ENCODE results near the gene ZFR. TPM values are rescaled to one million over a fixed set of nuclear protein-coding genes. Genes with fewer than 3 reads are reported as not detected.

ZFR gene
- polyA plus RNA-seq, 1 donor (not counting 4 experiments of a cell fraction or from before 2014, with no cell fraction given), result 58.7 TPM

DNA sequence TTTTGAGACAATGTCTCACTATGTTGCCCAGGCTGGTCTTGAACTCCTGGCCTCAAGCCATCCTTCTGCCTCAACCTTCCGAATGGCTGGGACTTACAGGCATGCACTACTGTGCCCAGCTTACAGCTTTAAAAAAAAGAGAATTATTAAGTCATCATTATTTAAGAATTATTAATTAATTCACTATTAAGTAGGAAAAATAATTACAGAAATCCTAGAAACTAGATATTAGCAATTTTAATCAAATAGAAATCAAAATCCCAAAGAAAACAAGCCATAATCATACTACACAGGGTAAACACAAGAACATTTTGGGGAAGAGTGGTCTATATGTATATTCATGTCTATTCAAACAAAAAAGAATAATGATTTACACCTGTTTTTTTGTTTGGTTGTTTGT, 112.2 kb downstream of the ZFR start:
- no peak for FAIRE-seq
- peaks cover 3% of the 10 kb centered on the region for H3K4me1 ChIP-seq (ENCODE audit: control insufficient read depth, extremely low read depth, insufficient read depth, low read length)
- DNase-seq (ENCODE audit: low read depth, low spot score), result no peak
- no peaks in the 10 kb centered on the region for H3K79me2 ChIP-seq (ENCODE audit: control insufficient read depth, insufficient read depth, low read length)
- H3K36me3 ChIP-seq (ENCODE audit: control insufficient read depth in 2 of 2, extremely low read depth in 1 of 2, insufficient read depth in 2 of 2, low read length in 2 of 2), result no peaks in the 10 kb centered on the region
- no peaks in the 10 kb centered on the region for H4K20me1 ChIP-seq (ENCODE audit: control insufficient read depth, extremely low read depth, insufficient read depth, low read length)
- H3K9me1 ChIP-seq (ENCODE audit: control insufficient read depth, extremely low read depth, insufficient read depth, low read length), result no peaks in the 10 kb centered on the region
- no peak for TF ChIP-seq EZH2 (IDR thresholded peaks at IDR 0.05; ENCODE audit: low read length)
- TF ChIP-seq, protein P1, sequence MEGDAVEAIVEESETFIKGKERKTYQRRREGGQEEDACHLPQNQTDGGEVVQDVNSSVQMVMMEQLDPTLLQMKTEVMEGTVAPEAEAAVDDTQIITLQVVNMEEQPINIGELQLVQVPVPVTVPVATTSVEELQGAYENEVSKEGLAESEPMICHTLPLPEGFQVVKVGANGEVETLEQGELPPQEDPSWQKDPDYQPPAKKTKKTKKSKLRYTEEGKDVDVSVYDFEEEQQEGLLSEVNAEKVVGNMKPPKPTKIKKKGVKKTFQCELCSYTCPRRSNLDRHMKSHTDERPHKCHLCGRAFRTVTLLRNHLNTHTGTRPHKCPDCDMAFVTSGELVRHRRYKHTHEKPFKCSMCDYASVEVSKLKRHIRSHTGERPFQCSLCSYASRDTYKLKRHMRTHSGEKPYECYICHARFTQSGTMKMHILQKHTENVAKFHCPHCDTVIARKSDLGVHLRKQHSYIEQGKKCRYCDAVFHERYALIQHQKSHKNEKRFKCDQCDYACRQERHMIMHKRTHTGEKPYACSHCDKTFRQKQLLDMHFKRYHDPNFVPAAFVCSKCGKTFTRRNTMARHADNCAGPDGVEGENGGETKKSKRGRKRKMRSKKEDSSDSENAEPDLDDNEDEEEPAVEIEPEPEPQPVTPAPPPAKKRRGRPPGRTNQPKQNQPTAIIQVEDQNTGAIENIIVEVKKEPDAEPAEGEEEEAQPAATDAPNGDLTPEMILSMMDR (optimal IDR thresholded peaks at IDR 0.05 in 1 of 3, IDR thresholded peaks at IDR 0.05 in 1 of 3, conservative IDR thresholded peaks at IDR 0.05 in 1 of 3; ENCODE audit: extremely low read depth in 1 of 3, insufficient read depth in 2 of 3, low read length in 3 of 3), result no peak
- no peak overlapping the region for H3K9ac ChIP-seq (ENCODE audit: control insufficient read depth, extremely low read depth, insufficient read depth, low read length)
- H2AFZ ChIP-seq (ENCODE audit: control insufficient read depth, low read length), result no peak overlapping the region
- no peaks in the 10 kb centered on the region for H3K9me3 ChIP-seq (ENCODE audit: control insufficient read depth, low read depth, low read length)
- no peak overlapping the region for H3K4me3 ChIP-seq (ENCODE audit: control insufficient read depth in 2 of 3, extremely low read depth in 1 of 3, insufficient read depth in 2 of 3, low read depth in 1 of 3, low read length in 3 of 3)
- no peak overlapping the region for H3K4me2 ChIP-seq (ENCODE audit: control insufficient read depth, extremely low read depth, insufficient read depth, low read depth, low read length)
- dilution Hi-C loops (cut with MboI; ENCODE audit: extremely low pct_ligation_motif_present, low sequenced_read_pairs), result no loop called here
- H3K27me3 ChIP-seq (ENCODE audit: control insufficient read depth, extremely low read depth, insufficient read depth, low read length), result no peaks in the 10 kb centered on the region
- H3K27ac ChIP-seq (ENCODE audit: control insufficient read depth, insufficient read depth, low read length), result no peak overlapping the region

DNA sequence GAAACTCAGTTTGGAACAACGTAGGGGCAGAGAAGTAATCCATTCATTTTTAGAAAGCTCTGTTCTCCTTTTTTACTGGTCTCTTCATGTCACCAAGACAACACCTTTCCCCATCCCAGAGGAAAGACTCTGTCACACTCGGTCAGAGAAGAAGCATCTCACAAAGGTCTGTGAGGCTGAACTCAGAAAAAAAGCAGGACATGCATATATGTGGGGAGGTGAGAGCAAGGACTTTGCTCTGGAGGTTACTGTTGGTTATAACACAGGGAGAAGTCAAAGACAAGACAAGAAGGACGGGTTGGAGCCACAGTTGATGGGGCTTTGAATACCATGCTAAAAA, 112.6 kb downstream of the ZFR start:
- Histone ChIP-seq H3K9ac (ENCODE audit: control insufficient read depth, extremely low read depth, insufficient read depth, low read length) (no peak overlapping the region), H2AFZ (ENCODE audit: control insufficient read depth, low read length) (no peak overlapping the region), H3K9me1 (ENCODE audit: control insufficient read depth, extremely low read depth, insufficient read depth, low read length) (no peaks in the 10 kb centered on the region), H3K4me3 (ENCODE audit: control insufficient read depth in 2 of 3, extremely low read depth in 1 of 3, insufficient read depth in 2 of 3, low read depth in 1 of 3, low read length in 3 of 3) (no peak overlapping the region), H3K4me1 (ENCODE audit: control insufficient read depth, extremely low read depth, insufficient read depth, low read length) (peaks cover 3% of the 10 kb centered on the region), H3K4me2 (ENCODE audit: control insufficient read depth, extremely low read depth, insufficient read depth, low read depth, low read length) (no peak overlapping the region), H4K20me1 (ENCODE audit: control insufficient read depth, extremely low read depth, insufficient read depth, low read length) (no peaks in the 10 kb centered on the region), H3K27ac (ENCODE audit: control insufficient read depth, insufficient read depth, low read length) (no peak overlapping the region), H3K79me2 (ENCODE audit: control insufficient read depth, insufficient read depth, low read length) (no peaks in the 10 kb centered on the region), H3K9me3 (ENCODE audit: control insufficient read depth, low read depth, low read length) (no peaks in the 10 kb centered on the region), H3K36me3 (ENCODE audit: control insufficient read depth in 2 of 2, extremely low read depth in 1 of 2, insufficient read depth in 2 of 2, low read length in 2 of 2) (no peaks in the 10 kb centered on the region), H3K27me3 (ENCODE audit: control insufficient read depth, extremely low read depth, insufficient read depth, low read length) (no peaks in the 10 kb centered on the region)
- TF ChIP-seq, protein P1 (optimal IDR thresholded peaks at IDR 0.05 in 1 of 3, IDR thresholded peaks at IDR 0.05 in 1 of 3, conservative IDR thresholded peaks at IDR 0.05 in 1 of 3; ENCODE audit: extremely low read depth in 1 of 3, insufficient read depth in 2 of 3, low read length in 3 of 3), result no peak
- TF ChIP-seq EZH2 (IDR thresholded peaks at IDR 0.05; ENCODE audit: low read length), result no peak
- dilution Hi-C loops (cut with MboI; ENCODE audit: extremely low pct_ligation_motif_present, low sequenced_read_pairs), result no loop called here
- FAIRE-seq, result no peak
- DNase-seq (ENCODE audit: low read depth, low spot score), result no peak

All from keratinocyte (primary cell).